Cardiac muscle cell (in vitro differentiated cells and primary cell): ENCODE measurements around the gene ADCY3. TPM values are rescaled to one million over a fixed set of nuclear protein-coding genes. Genes with fewer than 3 reads are reported as not detected.

Source experiments
- DNase-seq, 2 donors: peaks; one replicate each; pipeline versions ENCODE4 v3.0.0 to v3.0.0-alpha.2; 2010 to 2017; ENCODE audit warnings: low read depth in 1 of 2, low spot score in 1 of 2
- H3K27ac ChIP-seq: fragments of 200-600 bp; sonication (generic); 2 replicates; pipeline ENCODE4 v1.5.1; 2016
- H3K27me3 ChIP-seq: fragments of 200-600 bp; sonication (generic); 2 replicates; pipeline ENCODE4 v1.6.0; 2016; ENCODE audit warnings: control low read depth
- H3K36me3 ChIP-seq: fragments of 200-600 bp; sonication (generic); 2 replicates; pipeline ENCODE4 v1.5.1; 2016; ENCODE audit warnings: control low read depth
- H3K4me1 ChIP-seq: fragments of 200-600 bp; sonication (generic); 2 replicates; pipeline ENCODE4 v1.8.1; 2017; ENCODE audit warnings: low read depth, mild to moderate bottlenecking, mixed run types
- H3K4me3 ChIP-seq: fragments of 200-600 bp; sonication (generic); 2 replicates; pipeline ENCODE4 v1.5.1; 2016; ENCODE audit warnings: mild to moderate bottlenecking
- H3K9me3 ChIP-seq: fragments of 200-600 bp; sonication (generic); 2 replicates; pipeline ENCODE4 v1.5.1; 2017; ENCODE audit warnings: low read depth, mild to moderate bottlenecking, control low read depth
- polyA plus RNA-seq: library from polyadenylated mRNA; unstranded; fragments of >200 nt; fragmentation: Nextera tagmentation; extraction: Ambion mirVana; gene quantifications from 2 replicates; pipeline ENCODE4 v1.2.1, GENCODE V29; 2016
- total RNA-seq: library from RNA; depleted of rRNA; stranded (reverse); fragments of >200 nt; gene quantifications from 2 replicates; pipeline ENCODE4 v1.2.3, GENCODE V29; 2016
- TF ChIP-seq, protein P1 (sequence below): IDR thresholded peaks from 2 replicates; pipeline ENCODE4 v1.5.1; 2012; ENCODE audit warnings: low read depth, mild to moderate bottlenecking, low read length

Gene ADCY3
- total and polyA plus RNA-seq, 2 experiments from 2014 or later: 2.3 to 9.2 TPM

DNA sequence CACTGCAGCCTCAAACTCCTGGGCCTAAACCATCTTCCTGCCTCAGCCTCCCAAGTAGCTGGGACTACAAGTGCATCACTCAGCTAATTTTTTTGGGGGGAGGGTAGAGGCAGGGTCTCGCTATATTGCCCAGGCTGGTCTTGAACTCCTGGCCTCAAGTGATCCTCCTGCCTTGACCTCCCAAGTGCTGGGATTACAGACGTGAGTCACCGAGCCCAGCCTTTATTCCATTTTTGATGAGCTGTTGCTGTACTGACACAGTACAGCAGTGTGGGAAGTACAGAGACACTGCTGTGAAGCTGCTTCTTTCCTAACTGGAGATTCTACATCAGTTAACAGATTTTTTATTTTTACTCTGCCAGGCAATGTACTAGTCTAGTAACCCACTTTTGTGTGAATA is 145.7 kb downstream of the ADCY3 start:
- H3K27ac ChIP-seq: no peak overlapping the region
- no peak overlapping the region for H3K4me3 ChIP-seq
- H3K36me3 ChIP-seq: no peaks in the 10 kb centered on the region
- H3K9me3 ChIP-seq: no peaks in the 10 kb centered on the region
- no peaks in the 10 kb centered on the region for H3K4me1 ChIP-seq
- TF ChIP-seq, protein P1, sequence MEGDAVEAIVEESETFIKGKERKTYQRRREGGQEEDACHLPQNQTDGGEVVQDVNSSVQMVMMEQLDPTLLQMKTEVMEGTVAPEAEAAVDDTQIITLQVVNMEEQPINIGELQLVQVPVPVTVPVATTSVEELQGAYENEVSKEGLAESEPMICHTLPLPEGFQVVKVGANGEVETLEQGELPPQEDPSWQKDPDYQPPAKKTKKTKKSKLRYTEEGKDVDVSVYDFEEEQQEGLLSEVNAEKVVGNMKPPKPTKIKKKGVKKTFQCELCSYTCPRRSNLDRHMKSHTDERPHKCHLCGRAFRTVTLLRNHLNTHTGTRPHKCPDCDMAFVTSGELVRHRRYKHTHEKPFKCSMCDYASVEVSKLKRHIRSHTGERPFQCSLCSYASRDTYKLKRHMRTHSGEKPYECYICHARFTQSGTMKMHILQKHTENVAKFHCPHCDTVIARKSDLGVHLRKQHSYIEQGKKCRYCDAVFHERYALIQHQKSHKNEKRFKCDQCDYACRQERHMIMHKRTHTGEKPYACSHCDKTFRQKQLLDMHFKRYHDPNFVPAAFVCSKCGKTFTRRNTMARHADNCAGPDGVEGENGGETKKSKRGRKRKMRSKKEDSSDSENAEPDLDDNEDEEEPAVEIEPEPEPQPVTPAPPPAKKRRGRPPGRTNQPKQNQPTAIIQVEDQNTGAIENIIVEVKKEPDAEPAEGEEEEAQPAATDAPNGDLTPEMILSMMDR: no peak
- no peak for DNase-seq
- H3K27me3 ChIP-seq: no peaks in the 10 kb centered on the region

DNA sequence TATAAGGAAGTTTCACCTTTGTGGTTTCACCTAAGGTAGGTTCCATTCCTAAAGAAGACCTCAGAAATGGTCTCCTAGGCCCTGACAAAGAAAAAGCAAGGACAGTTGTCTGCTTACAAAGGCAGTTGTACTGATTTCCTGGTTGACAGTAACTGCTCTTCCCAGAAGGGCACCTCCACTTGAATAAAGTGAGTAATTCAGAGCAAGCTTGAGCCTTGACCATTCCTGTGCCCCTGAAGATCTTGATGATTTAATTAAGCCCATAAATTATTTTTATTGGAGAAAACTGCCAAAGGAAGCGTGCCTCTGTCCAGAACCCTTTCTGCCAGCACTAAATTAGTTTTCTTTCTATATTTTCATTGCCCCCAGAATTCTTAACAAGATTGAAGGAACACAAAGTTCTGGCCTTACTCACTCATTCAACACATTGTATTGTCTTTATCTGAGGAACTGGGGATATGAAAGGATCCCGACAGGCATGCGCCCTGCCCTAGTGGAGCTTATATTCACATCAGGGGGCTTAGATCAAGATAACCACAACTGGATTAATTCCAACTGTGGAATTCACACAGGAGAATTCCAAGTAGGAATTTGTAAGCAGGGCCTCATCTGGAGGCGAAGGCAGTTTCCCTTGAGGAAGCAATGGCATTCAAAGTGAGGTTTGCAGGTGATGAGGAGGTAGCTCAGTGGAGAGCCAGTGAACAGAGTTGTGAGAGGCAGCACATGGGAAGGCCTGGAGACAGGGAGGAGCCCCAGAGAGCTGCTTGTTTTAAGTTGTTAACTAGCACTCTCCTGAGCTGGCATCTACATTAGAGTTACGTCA is 148.1 kb downstream of the ADCY3 start:
- no peak for DNase-seq
- H3K4me3 ChIP-seq: no peak overlapping the region
- no peak overlapping the region for H3K27ac ChIP-seq
- peaks cover 4% of the 10 kb centered on the region for H3K36me3 ChIP-seq
- no peaks in the 10 kb centered on the region for H3K9me3 ChIP-seq
- no peaks in the 10 kb centered on the region for H3K4me1 ChIP-seq
- TF ChIP-seq, protein P1: no peak
- H3K27me3 ChIP-seq: no peaks in the 10 kb centered on the region

DNA sequence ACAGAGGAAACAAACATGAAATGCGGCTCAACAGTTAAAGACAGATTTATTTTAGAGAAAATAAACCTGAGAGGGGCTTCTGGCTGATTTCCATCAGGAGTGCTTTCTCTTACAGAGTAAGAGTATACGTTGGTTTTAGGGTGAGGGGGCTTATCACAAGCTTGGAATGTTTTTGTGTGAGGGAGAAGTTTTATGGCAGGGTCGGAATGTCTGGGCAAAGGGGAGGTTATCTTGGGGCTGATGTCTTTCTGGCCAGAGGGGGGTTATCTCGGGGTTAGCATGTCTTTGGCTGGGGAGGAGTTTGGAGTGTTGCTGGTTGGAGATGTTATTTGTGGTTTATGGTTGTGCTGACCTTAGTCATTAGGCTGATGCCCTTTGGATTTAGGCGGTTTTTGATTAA is 149.0 kb downstream of the ADCY3 start:
- TF ChIP-seq, protein P1: no peak
- no peaks in the 10 kb centered on the region for H3K9me3 ChIP-seq

More for the DNA sequence above, 149.0 kb downstream of the ADCY3 start:
- no peak for DNase-seq
- Histone ChIP-seq H3K27ac (no peak overlapping the region), H3K36me3 (peaks cover 4% of the 10 kb centered on the region), H3K27me3 (no peaks in the 10 kb centered on the region), H3K4me3 (no peak overlapping the region), H3K4me1 (no peaks in the 10 kb centered on the region)

Other genes starting within 250 kb of the ADCY3 start
- gene PTRHD1, start 126.8 kb downstream of the ADCY3 start, total RNA-seq: 32.1 and 76.4 TPM in 2 replicates
- 35.5 and 54.3 TPM in 2 replicates for gene PTRHD1, start 126.8 kb downstream of the ADCY3 start, polyA plus RNA-seq
- 15.1 and 16.1 TPM in 2 replicates for gene CENPO, start 126.8 kb downstream of the ADCY3 start, total RNA-seq
- gene CENPO, start 126.8 kb downstream of the ADCY3 start, polyA plus RNA-seq: 6.1 and 7.9 TPM in 2 replicates
- gene DNAJC27, start 51.7 kb upstream of the ADCY3 start, total RNA-seq: 8.3 and 11.3 TPM in 2 replicates
- gene DNAJC27, start 51.7 kb upstream of the ADCY3 start, polyA plus RNA-seq: 7.4 and 9.3 TPM in 2 replicates
- 10.0 and 12.9 TPM in 2 replicates for gene EFR3B, start 121.8 kb upstream of the ADCY3 start, total RNA-seq
- gene EFR3B, start 121.8 kb upstream of the ADCY3 start, polyA plus RNA-seq: 8.5 and 9.0 TPM in 2 replicates
- gene POMC, start 248.3 kb upstream of the ADCY3 start, total RNA-seq: 2.8 and 3.9 TPM in 2 replicates
- gene POMC, start 248.3 kb upstream of the ADCY3 start, polyA plus RNA-seq: 2.0 TPM in 1 of 2 replicates, not detected in the other